ENCODE data around the gene PARD3B.

DNA sequence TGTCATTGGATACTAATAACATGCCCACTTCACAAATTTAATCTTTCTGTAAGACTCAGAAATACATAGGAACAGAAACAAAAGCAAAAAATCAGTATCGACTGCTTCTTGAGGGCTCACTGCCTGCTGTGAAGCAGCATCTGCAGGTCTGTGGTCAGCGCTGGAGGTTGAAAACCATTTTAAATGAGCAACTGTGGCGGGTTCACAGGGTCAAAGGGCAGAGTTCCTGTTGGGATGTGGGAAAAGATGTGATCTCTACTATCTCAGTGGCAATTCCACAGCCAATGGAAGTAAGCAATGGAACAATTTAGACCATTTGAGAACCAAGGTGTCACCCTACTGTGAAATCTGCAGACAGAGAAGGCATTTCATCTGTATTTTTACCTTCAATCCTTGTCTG, 468.3 kb downstream of the PARD3B start:
- TF ChIP-seq CTCF (IDR thresholded peaks at IDR 0.05) (no peak), EP300 (IDR thresholded peaks at IDR 0.05; ENCODE audit: low read depth) (no peak), POLR2A (IDR thresholded peaks at IDR 0.05) (no peak)

All from transverse colon (tissue), 3 donors.